GM19193 (cell line): ENCODE data around the gene BLVRA.

Source experiments
- POLR2A ChIP-seq: IDR thresholded peaks from 4 replicates; pipeline ENCODE4 v1.6.1; 2011; ENCODE audit not compliant: insufficient read depth, insufficient read length; ENCODE audit errors: extremely low read depth

The BLVRA gene

DNA sequence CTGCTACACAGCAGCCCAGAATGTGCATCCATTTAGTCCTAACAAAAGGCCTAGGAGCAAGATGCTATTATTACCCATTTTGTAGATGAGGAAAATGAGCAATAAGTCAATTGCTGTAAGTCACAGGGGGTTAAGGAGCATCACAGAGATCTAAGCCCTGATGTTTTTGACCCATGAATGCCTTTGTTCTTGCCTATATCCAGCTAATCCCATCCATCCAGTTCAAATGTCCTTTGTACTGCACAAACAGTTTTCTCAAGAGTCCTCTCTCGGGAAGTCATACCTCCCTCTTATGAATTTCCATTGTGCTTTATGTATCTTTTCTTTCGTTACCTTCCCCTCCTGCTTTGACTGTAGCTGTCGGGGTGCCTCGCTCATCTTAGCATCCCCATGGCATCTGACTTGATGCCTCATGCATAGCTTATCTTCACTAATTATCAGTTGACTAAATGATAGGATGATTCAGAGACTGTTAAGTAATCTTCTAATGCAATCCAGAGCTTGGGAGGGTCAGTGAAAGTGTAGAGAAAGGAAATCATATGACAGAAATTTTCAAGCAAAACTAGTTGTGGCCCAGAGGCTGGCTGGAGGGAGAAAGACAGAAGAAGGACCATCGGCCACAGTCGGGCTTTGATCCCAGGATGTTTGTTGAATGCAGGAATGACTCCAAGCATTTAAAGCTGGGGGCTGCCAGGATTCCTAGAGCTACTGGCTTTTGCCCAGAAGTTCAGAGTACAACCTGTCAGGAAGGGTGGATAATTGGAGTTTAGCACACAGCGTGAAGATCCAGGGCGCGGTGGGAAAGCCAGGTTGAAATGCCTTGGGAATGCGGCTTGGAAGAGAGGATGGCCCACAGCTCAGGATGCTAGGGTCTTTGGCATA lies 23.5 kb downstream of the BLVRA start:
- TF ChIP-seq POLR2A: no peak

DNA sequence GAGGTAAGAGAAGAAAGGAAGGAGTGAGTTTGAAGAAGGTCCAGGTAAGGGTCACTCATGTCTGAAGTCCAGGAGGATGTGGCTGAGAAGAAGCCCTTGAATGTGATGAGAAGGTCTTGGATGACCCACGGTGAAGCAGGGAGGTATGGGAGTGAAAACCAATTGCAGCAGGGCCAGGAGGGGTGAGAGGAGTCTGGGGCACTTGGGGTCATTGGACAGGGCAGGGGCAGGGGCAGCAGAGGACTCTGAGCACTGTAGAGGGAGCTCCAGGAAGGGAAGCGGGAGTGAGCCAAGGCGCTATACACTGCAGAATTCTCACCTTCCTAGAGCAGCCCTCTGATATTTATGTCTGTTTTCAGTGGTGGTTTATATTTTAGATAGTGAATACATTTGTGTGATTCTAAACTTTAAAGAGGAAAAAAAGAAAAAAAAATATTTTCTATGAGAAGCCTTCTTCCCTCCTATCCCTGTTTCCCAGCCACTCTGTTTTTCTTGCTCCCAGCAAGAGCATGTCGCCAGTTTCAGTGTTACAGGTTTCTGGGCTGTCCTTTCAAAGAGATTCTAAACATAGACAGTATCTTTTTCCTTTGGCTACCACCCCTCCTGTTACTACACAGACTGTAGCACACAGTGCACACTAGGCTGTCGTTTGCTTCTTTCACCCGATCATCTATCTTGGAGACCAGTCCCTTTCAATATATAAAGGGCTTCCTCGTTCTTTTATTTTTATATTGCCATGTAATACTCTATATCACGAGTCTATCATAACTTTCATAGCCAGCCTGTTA lies 24.5 kb downstream of the BLVRA start:
- TF ChIP-seq POLR2A: no peak

DNA sequence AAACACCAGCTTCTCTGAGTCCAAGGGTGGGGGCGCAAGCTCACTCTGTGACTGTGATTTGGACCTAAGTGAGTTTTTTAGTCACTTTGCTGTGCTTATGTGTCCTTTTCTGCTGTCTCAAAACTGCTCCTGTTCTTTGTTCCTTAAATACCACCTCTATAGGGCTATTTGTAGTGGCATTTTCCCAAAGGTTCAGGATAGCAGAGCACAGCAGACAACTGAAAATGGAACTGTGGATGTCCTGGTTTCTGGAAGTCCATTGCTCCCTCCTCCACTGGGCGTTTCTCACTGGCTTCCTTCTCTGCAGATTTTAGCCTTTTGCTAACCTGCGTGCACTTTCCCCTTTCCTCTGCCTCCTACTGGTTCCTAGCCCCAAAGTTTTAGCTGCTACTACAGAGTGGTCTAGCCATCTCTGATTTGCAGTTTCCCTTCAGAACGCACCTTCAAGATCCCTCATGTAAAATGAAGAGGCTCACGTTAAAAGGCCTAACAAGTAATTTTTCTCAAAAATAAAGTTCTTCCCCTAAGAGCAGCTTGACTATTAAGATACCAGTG lies 25.6 kb downstream of the BLVRA start:
- TF ChIP-seq POLR2A: no peak

DNA sequence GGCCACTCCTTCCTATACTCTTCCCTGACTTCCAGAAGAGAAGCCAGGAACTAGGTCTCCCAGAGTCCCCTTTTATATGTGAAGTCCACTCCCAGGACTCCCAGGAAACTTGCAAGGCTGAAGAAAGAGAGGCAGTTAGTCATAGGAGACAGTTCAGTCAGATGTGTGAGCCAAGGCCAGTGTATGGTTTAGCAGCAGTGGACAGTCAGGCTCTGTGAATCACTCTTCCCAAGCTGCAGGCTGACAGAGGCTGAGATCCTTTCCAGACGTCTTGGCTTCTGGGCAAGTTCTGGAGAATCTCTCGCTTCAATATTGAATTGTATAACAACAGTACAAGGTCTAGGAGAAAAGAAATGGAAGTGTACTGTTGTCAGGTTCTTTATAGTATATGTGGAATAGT lies 26.9 kb downstream of the BLVRA start:
- TF ChIP-seq POLR2A: no peak

DNA sequence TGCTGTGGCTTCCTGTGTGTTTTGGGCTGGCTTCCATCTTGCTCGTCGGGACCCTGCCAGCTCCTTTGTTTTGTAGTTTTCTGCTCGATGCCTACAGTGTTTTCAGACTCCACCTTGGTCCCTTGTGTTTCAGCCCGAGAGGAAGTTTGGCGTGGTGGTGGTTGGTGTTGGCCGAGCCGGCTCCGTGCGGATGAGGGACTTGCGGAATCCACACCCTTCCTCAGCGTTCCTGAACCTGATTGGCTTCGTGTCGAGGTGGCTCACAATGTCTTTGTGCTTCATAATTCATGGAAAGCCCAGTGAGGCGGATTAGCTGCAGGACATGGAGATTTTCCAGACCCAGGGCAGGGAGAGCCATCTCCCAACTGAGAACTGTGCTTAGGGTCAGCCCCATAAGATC lies 29.3 kb downstream of the BLVRA start:
- no peak for TF ChIP-seq POLR2A

DNA sequence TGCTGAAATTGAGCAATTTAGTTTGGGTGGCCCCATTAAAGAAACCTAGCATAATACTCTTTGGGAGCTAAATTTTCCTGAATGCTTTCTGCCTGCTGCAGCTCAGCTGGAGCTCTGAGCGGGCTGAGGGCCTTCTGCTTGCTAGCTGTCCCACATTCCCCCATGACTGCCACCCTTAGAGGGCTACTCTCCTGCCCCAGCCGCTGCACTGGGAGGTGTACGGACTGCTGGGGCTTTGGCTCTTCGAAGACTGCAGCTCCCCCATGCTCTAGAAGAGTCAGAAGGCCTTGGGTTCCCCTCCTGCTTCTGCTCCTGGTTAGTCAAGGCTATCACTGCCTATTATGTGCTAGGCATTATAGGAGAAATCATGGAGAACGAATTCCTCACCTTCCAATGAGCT lies 31.5 kb downstream of the BLVRA start:
- no peak for TF ChIP-seq POLR2A

DNA sequence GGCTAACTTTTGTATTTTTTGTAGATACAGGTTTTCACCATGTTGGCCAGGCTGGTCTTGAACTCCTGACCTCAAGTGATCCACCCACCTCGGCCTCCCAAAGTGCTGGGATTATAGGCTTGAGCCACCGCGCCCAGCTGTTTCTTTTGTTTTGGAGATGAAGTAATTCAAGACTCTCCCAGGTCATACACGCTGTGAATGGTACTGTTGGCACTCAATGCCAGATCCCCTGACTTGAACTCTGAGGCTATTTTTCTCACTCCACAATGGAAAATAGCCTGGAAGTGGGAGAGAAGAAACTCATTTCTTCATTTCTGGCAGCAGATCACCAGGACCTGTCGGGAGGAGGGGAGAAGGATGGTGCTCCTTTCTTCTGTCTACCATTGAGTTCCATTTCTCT lies 32.4 kb downstream of the BLVRA start:
- TF ChIP-seq POLR2A: no peak

DNA sequence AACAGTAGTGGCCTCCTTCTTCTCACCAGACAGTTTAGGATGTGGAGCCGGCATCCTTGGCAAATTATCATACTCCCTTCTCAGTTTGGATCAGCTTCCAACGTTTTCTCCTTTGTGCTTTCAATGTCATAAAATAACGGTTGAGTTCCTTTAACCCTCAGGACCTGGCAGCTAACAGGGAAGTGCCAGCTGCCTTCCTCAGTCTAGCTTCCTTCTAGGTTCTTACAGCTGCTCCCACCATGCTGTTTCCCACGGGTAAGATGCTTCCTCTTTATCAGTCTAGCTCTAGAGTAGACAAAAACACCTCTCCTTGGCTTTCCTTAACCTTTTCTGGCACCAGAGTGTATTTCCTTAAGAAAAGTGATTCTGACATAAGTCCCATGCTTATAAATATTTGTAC lies 33.2 kb downstream of the BLVRA start:
- TF ChIP-seq POLR2A: no peak

DNA sequence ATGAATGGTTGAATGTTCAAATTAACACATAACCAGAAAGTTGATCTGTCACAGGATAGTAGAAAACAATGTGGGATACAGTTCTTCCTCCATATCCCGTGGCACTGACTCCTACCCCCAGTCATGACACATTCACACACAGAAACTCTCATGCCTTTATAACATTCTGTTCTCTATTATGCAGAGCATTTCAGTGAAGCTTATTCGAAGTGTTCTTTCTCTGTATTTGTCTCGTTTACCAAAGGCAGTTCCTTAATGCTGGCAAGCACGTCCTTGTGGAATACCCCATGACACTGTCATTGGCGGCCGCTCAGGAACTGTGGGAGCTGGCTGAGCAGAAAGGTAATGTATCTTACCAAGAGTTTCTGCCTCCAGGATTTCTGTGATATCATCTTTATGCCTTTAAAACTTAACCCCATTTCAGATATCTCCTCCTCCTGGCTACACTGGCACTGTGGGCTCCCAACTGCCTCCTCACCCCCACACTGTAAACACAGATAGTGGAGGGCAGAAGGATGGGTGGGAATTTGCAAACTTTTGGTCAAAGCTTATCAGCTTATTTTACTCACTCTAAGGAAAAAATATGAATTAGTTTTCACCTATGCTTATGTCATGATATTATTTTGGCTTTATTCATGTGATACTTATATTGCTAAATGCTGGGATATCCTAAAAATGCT lies 34.1 kb downstream of the BLVRA start:
- no peak for TF ChIP-seq POLR2A

DNA sequence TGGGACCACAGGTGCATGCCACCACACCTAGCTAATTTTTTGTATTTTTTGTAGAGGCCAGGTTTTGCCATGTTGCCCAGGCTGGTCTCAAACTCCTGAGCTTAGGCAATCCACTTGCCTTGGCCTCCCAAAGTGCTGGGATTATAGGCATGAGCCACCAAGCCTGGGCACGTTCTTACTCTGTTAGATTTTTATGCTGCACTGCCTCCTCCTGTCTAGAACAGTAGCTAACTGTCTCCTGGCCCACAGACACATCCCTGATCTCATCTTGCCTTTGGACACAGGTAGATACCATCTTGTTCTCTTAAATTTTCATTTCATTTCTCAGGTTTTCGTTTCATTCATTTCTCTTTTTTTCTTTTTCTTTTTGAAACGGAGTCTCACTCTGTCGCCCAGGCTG lies 41.1 kb downstream of the BLVRA start:
- no peak for TF ChIP-seq POLR2A

DNA sequence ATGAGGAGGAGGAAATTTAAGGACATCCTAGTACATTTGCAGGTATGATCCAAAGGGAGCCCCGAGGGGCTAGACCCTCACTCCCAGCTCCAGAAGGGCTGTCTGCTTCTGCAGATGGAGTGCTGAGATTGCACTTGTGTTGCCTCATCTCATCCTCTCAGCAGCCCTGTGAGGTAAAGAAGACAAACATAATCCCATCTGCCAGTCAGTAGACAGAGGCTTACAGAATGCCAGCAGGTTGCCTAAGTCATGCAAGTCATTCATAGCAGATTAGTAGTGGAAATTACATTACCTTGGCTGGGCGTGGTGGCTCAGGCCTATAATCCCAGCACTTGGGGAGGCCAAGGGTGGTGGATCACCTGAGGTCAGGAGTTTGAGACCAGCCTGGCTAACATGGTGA lies 45.4 kb downstream of the BLVRA start:
- no peak for TF ChIP-seq POLR2A

DNA sequence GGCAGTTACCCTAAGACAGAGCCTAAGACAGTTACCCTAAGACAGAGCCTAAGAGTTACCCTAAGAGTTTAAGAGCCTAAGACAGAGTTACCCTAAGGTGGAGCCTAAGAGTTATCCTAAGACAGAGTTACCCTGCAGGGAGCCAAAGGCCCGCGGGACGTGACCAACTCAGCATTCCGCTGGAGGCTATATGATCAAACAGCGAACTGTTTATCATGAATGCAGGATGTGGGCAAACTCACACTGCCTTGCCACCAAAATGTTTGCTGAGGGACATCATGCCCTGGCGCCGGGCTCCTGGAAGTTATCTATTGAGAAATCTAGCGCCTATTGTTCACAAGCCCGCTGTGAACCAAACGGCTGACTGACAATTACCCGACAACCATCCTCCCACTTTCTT lies 49.9 kb downstream of the BLVRA start:
- no peak for TF ChIP-seq POLR2A

DNA sequence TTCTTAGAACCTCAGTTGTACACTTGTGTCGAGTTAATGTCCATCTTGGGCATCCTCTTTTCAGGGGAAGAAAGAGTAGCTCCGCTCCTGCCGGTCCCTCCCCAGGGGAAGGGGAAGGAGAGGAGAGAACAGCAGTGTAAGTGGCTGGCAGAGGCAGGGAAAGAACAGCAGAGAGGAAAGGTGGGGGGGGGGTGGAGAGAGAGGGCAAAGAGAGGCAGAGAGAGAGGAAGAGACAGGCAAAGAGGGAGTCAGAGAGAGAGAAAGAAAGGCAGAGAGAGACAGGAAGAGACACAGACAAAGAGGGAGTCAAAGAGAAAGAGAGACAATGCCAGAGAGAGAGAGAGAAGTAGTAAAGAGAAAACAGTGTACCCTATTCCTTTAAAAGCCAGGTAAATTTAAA lies 56.9 kb downstream of the BLVRA start:
- no peak for TF ChIP-seq POLR2A

DNA sequence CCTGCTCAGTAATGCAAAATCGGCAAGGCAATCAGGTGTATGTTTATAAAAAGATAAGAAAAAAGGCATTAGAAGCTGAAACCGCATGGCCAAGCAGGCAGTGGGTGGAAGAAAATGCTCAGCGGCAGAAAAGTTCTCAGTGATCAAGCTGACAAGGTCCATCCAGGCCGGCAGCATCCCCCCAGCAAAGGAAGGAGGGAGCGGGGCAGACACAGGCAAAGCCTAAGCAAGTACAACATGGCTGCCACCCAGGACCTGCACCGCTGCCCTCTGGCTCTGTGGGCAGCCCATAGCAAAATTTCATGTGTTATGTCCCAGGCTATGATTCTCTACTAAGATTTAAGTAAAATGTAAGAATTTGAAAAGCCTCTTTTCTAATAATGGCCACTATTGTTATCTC lies 65.5 kb downstream of the BLVRA start:
- no peak for TF ChIP-seq POLR2A

DNA sequence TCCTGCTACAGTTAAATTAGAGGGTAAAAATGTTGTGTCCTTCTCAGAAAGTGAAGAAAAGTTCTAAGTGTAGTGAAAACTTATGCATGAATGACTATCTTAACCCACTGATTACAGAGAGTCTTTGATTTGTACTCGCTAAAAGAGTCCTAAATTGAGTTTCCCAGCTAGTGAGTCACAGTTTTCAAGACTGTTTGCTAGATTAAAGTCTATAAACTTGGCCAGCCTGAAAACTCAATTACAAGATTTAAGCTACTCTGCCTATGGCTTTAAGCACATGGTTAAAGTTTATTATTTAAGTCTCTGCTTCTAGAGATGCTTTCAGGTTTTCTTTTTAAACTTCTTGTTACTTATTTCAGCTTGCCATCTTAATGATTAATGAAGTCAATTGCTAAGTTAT lies 66.5 kb downstream of the BLVRA start:
- no peak for TF ChIP-seq POLR2A
